ENCODE results near the gene SOX18. TPM values are rescaled to one million over a fixed set of nuclear protein-coding genes. Genes with fewer than 3 reads are reported as not detected.

SOX18 gene
- total and polyA plus RNA-seq, 2 donors from 2014 or later: 36.5 to 56.7 TPM

DNA sequence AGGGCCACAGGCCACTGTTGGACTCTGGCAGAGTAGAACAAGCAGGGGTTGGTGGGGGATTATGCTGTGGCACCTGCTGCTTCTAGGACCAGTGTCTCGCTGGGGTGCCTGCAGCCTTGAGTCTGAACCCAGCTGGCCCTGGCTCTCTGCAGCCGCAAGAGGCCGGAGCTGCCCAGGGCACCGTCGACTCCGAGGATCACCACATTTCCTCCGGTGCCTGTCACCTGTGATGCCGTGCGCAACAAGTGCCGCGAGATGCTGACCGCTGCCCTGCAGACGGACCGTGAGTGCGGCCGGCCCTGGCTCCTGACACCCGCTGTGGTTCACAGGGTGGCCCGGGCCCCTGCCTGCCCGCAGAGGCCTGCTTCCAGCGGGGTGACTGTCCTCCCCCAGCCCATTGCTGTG, 19.8 kb upstream of the SOX18 start:
- Histone ChIP-seq H3K9ac (ENCODE audit: low read length in 3 of 3) (no peak overlapping the region), H3K36me3 (ENCODE audit: control insufficient read depth in 2 of 3, insufficient read depth in 3 of 3, low read length in 3 of 3) (no peaks in the 10 kb centered on the region), H3K9me3 (ENCODE audit: control insufficient read depth in 2 of 3, insufficient read depth in 1 of 3, low read length in 3 of 3) (no peaks in the 10 kb centered on the region), H3K4me3 (ENCODE audit: low read length in 3 of 3) (no peak overlapping the region), H3K4me1 (ENCODE audit: control insufficient read depth in 2 of 3, insufficient read depth in 2 of 3, low read depth in 1 of 3, low read length in 3 of 3) (peaks cover 0 to 6% (median 4%) of the 10 kb centered on the region in 3 donors), H3K27me3 (ENCODE audit: control insufficient read depth, insufficient read depth, low read length) (no peaks in the 10 kb centered on the region), H3K27ac (ENCODE audit: low read depth in 2 of 2, low read length in 2 of 2) (no peak overlapping the region)
- intact Hi-C loops (cut with DNase I): no loop called here
- FAIRE-seq (no peak), DNase-seq (no peak)
- TF ChIP-seq, protein P1, sequence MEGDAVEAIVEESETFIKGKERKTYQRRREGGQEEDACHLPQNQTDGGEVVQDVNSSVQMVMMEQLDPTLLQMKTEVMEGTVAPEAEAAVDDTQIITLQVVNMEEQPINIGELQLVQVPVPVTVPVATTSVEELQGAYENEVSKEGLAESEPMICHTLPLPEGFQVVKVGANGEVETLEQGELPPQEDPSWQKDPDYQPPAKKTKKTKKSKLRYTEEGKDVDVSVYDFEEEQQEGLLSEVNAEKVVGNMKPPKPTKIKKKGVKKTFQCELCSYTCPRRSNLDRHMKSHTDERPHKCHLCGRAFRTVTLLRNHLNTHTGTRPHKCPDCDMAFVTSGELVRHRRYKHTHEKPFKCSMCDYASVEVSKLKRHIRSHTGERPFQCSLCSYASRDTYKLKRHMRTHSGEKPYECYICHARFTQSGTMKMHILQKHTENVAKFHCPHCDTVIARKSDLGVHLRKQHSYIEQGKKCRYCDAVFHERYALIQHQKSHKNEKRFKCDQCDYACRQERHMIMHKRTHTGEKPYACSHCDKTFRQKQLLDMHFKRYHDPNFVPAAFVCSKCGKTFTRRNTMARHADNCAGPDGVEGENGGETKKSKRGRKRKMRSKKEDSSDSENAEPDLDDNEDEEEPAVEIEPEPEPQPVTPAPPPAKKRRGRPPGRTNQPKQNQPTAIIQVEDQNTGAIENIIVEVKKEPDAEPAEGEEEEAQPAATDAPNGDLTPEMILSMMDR (IDR thresholded peaks at IDR 0.05; ENCODE audit: borderline replicate concordance, extremely low read depth, insufficient read depth): no peak

DNA sequence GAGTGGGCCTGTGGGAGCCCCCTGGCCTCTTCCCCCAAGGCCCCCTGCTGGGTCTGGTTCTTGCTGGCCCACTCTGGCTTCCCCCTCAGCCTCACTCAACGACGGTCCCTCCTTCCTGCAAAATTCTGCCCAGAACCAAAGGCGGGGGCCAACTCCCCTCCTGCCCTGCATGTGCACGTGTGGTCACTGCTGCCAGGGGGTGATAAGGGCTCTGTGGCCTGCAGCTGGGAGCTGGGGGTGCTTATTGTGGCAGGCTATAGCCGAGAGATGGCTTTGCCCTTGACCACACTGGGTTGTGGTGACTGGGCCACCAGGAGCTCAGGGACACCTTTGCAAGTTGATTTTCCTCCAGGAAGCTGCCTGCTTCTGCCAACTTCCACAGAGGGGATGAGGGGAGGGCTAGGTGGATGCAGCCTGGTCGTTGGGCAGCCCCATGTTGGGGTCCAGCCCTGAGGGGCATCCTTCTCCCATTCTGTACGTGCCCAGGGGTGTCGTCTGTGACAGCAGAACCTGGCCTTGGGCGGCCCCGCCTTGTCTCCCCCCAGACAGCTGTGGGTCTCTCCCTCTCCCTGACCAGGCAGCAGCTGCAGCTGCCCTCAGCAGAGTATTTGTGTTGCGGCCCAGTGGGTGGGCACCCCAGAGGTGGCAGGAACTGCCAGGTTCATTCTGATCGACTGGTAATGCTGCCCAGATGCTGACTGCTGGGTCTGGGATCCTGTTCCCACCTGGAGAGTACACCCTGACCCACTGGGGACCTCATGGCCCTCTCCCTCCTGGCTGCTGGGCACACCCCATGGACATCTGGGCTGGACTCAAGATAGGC, 19.2 kb upstream of the SOX18 start:
- no peak for FAIRE-seq
- intact Hi-C loops (cut with DNase I): no loop called here
- H3K4me3 ChIP-seq (ENCODE audit: low read length in 3 of 3): no peak overlapping the region
- no peaks in the 10 kb centered on the region for H3K9me3 ChIP-seq (ENCODE audit: control insufficient read depth in 2 of 3, insufficient read depth in 1 of 3, low read length in 3 of 3)
- DNase-seq: no peak
- no peak overlapping the region for H3K9ac ChIP-seq (ENCODE audit: low read length in 3 of 3)
- no peak overlapping the region for H3K27ac ChIP-seq (ENCODE audit: low read depth in 2 of 2, low read length in 2 of 2)
- TF ChIP-seq, protein P1 (IDR thresholded peaks at IDR 0.05; ENCODE audit: borderline replicate concordance, extremely low read depth, insufficient read depth): no peak
- H3K27me3 ChIP-seq (ENCODE audit: control insufficient read depth, insufficient read depth, low read length): no peaks in the 10 kb centered on the region
- no peaks in the 10 kb centered on the region for H3K36me3 ChIP-seq (ENCODE audit: control insufficient read depth in 2 of 3, insufficient read depth in 3 of 3, low read length in 3 of 3)
- H3K4me1 ChIP-seq (ENCODE audit: control insufficient read depth in 2 of 3, insufficient read depth in 2 of 3, low read depth in 1 of 3, low read length in 3 of 3): peaks cover 0 to 12% (median 6%) of the 10 kb centered on the region in 3 donors

DNA sequence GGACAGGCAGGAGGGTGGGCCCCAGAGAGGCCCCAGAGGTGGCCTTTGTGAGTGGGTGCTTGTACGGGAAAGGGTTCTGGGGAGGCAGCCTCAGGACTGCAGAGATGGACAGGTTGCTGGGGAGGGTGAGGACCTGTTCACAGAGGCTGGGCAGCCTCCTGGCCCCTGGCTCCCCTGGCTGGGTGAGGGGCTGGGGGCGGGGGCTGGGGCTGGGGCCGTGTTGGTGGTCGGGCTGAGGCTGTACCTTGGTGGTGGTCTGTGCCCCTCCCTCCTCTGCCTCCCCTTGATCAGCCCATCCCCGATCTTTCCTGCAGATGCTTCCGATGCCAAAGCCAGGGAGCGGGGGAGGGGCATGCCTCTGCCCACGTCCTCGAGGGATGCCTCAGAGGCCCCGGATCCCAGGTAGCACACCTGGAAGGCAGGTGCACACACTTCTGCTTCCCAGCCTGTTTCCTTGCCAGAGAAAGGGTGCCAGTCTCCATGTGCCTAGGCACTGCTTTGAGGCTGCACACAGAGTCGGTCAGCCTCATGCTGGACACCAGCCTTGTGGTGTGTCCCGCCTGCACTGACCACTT, 18.4 kb upstream of the SOX18 start:
- no peaks in the 10 kb centered on the region for H3K36me3 ChIP-seq (ENCODE audit: control insufficient read depth in 2 of 3, insufficient read depth in 3 of 3, low read length in 3 of 3)

More for the DNA sequence above, 18.4 kb upstream of the SOX18 start:
- Histone ChIP-seq H3K4me3 (ENCODE audit: low read length in 3 of 3) (no peak overlapping the region), H3K27me3 (ENCODE audit: control insufficient read depth, insufficient read depth, low read length) (no peaks in the 10 kb centered on the region), H3K4me1 (ENCODE audit: control insufficient read depth in 2 of 3, insufficient read depth in 2 of 3, low read depth in 1 of 3, low read length in 3 of 3) (peaks cover 0 to 13% (median 6%) of the 10 kb centered on the region in 3 donors), H3K9me3 (ENCODE audit: control insufficient read depth in 2 of 3, insufficient read depth in 1 of 3, low read length in 3 of 3) (no peaks in the 10 kb centered on the region), H3K9ac (ENCODE audit: low read length in 3 of 3) (no peak overlapping the region), H3K27ac (ENCODE audit: low read depth in 2 of 2, low read length in 2 of 2) (no peak overlapping the region)
- FAIRE-seq: no peak
- intact Hi-C loops (cut with DNase I): no loop called here
- TF ChIP-seq, protein P1 (IDR thresholded peaks at IDR 0.05; ENCODE audit: borderline replicate concordance, extremely low read depth, insufficient read depth): no peak
- no peak for DNase-seq

Measured in kidney (tissue), 14 donors.